Hepatocyte (in vitro differentiated cells): Measurements from ENCODE around the gene PLCB4. TPM values are rescaled to one million over a fixed set of nuclear protein-coding genes. Genes with fewer than 3 reads are reported as not detected.

Source experiments
- DNase-seq: peaks from one replicate; pipeline ENCODE4 v3.0.0-alpha.2; 2016; ENCODE audit warnings: low spot score
- H2AFZ ChIP-seq: fragments of 200-600 bp; sonication (generic); 2 replicates; pipeline ENCODE4 v1.6.0; 2016; ENCODE audit warnings: antibody characterized with exemption, mild to moderate bottlenecking
- H3K27ac ChIP-seq: fragments of 200-600 bp; sonication (generic); 2 replicates; pipeline ENCODE4 v1.5.1; 2016; ENCODE audit warnings: mild to moderate bottlenecking
- H3K27me3 ChIP-seq: fragments of 200-600 bp; sonication (generic); 2 replicates; pipeline ENCODE4 v1.6.1; 2016
- H3K36me3 ChIP-seq: fragments of 200-600 bp; sonication (generic); replicated peaks from 2 replicates; pipeline ENCODE4 v1.5.1; 2016; ENCODE audit warnings: low read depth; ENCODE audit not compliant: insufficient read depth
- H3K4me1 ChIP-seq: fragments of 200-600 bp; sonication (generic); 2 replicates; pipeline ENCODE4 v1.5.1; 2016; ENCODE audit warnings: mild to moderate bottlenecking, moderate library complexity; ENCODE audit not compliant: insufficient read depth
- H3K4me2 ChIP-seq: fragments of 200-600 bp; sonication (generic); 2 replicates; pipeline ENCODE4 v1.6.0; 2016
- H3K4me3 ChIP-seq: fragments of 200-600 bp; sonication (generic); 2 replicates; pipeline ENCODE4 v1.5.1; 2016; ENCODE audit warnings: mild to moderate bottlenecking
- H3K79me2 ChIP-seq: fragments of 200-600 bp; sonication (generic); 2 replicates; pipeline ENCODE4 v1.6.0; 2017; ENCODE audit warnings: mild to moderate bottlenecking
- H3K9me2 ChIP-seq: fragments of 200-600 bp; sonication (generic); replicated peaks from 2 replicates; pipeline ENCODE4 v1.6.0; 2017; ENCODE audit warnings: mild to moderate bottlenecking; ENCODE audit not compliant: insufficient read depth
- H3K9me3 ChIP-seq: fragments of 200-600 bp; sonication (generic); 2 replicates; pipeline ENCODE4 v1.5.1; 2016; ENCODE audit warnings: low read depth, mild to moderate bottlenecking
- H4K20me1 ChIP-seq: fragments of 200-600 bp; sonication (generic); 2 replicates; pipeline ENCODE4 v1.6.0; 2016; ENCODE audit warnings: mild to moderate bottlenecking; ENCODE audit not compliant: insufficient read depth, poor library complexity, severe bottlenecking
- EZH2 ChIP-seq: fragments of 200-600 bp; sonication (generic); IDR thresholded peaks from 2 replicates; pipeline ENCODE4 v1.6.1; 2016; ENCODE audit warnings: antibody characterized with exemption, mild to moderate bottlenecking, borderline replicate concordance
- EZH2phosphoT487 ChIP-seq: fragments of 200-600 bp; sonication (generic); IDR thresholded peaks from one replicate; pipeline ENCODE4 v1.6.1; 2018; ENCODE audit warnings: antibody characterized with exemption, mild to moderate bottlenecking, low read depth, moderate library complexity; ENCODE audit not compliant: unreplicated experiment, severe bottlenecking
- WGBS: methylation state at CpG from one replicate; pipeline ENCODE4 v1.1.6; 2016; ENCODE audit warnings: low lambda C conversion rate; ENCODE audit errors: missing lambda C conversion rate; 5-methylcytosine and 5-hydroxymethylcytosine counted together
- polyA plus RNA-seq: library from polyadenylated mRNA; unstranded; fragments of >200 nt; fragmentation: Nextera tagmentation; extraction: Ambion mirVana; gene quantifications from 2 replicates; pipeline ENCODE4 v1.2.1, GENCODE V29; 2016
- total RNA-seq: library from RNA; depleted of rRNA; stranded (reverse); fragments of >200 nt; gene quantifications from 2 replicates; pipeline ENCODE4 v1.2.3, GENCODE V29; 2014
- TF ChIP-seq, protein P1 (sequence below): fragments of 200-600 bp; sonication (generic); IDR thresholded peaks from 2 replicates; pipeline ENCODE4 v1.5.1; 2016; ENCODE audit warnings: antibody characterized with exemption, mild to moderate bottlenecking; ENCODE audit not compliant: poor library complexity

The PLCB4 gene
- total and polyA plus RNA-seq, 2 experiments from 2014 or later = 6.4 to 15.0 TPM

GRCh38 chr20:9444921-9445320, 376.0 kb downstream of the PLCB4 start:
- Histone ChIP-seq H3K9me3 (no peaks in the 10 kb centered on the region), H3K79me2 (no peaks in the 10 kb centered on the region), H3K4me2 (no peak overlapping the region), H3K4me1 (no peaks in the 10 kb centered on the region), H4K20me1 (no peaks in the 10 kb centered on the region), H3K4me3 (no peak overlapping the region), H3K9me2 (no peaks in the 10 kb centered on the region), H3K27me3 (no peaks in the 10 kb centered on the region), H3K36me3 (no peaks in the 10 kb centered on the region), H2AFZ (no peak overlapping the region), H3K27ac (no peak overlapping the region)
- DNase-seq = no peak
- TF ChIP-seq EZH2 (no peak), EZH2phosphoT487 (no peak)
- TF ChIP-seq, protein P1, sequence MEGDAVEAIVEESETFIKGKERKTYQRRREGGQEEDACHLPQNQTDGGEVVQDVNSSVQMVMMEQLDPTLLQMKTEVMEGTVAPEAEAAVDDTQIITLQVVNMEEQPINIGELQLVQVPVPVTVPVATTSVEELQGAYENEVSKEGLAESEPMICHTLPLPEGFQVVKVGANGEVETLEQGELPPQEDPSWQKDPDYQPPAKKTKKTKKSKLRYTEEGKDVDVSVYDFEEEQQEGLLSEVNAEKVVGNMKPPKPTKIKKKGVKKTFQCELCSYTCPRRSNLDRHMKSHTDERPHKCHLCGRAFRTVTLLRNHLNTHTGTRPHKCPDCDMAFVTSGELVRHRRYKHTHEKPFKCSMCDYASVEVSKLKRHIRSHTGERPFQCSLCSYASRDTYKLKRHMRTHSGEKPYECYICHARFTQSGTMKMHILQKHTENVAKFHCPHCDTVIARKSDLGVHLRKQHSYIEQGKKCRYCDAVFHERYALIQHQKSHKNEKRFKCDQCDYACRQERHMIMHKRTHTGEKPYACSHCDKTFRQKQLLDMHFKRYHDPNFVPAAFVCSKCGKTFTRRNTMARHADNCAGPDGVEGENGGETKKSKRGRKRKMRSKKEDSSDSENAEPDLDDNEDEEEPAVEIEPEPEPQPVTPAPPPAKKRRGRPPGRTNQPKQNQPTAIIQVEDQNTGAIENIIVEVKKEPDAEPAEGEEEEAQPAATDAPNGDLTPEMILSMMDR = no peak
- WGBS = 80% methylated on average over 2 of the region's 2 CpGs

GRCh38 chr20:9447182-9447581, 378.3 kb downstream of the PLCB4 start:
- TF ChIP-seq EZH2phosphoT487 = no peak
- no peak for TF ChIP-seq EZH2
- TF ChIP-seq, protein P1 = no peak
- H3K4me2 ChIP-seq = no peak overlapping the region
- H3K36me3 ChIP-seq = no peaks in the 10 kb centered on the region
- no peak overlapping the region for H3K4me3 ChIP-seq
- no peaks in the 10 kb centered on the region for H3K27me3 ChIP-seq
- DNase-seq = no peak
- no peaks in the 10 kb centered on the region for H3K9me3 ChIP-seq
- H3K27ac ChIP-seq = no peak overlapping the region
- H3K4me1 ChIP-seq = no peaks in the 10 kb centered on the region
- H2AFZ ChIP-seq = no peak overlapping the region
- no peaks in the 10 kb centered on the region for H4K20me1 ChIP-seq
- no peaks in the 10 kb centered on the region for H3K79me2 ChIP-seq
- no peaks in the 10 kb centered on the region for H3K9me2 ChIP-seq

- no peak overlapping the region for H3K27ac ChIP-seq
- H3K9me2 ChIP-seq = no peaks in the 10 kb centered on the region
- 89% methylated on average over 2 of the region's 2 CpGs for WGBS
- H3K27me3 ChIP-seq = no peaks in the 10 kb centered on the region
- H3K4me2 ChIP-seq = no peak overlapping the region
- H3K9me3 ChIP-seq = no peaks in the 10 kb centered on the region
- no peak overlapping the region for H3K4me3 ChIP-seq
- no peaks in the 10 kb centered on the region for H3K4me1 ChIP-seq
- DNase-seq = no peak
- H2AFZ ChIP-seq = no peak overlapping the region
- TF ChIP-seq EZH2phosphoT487 = no peak
- no peak for TF ChIP-seq EZH2
- TF ChIP-seq, protein P1 = no peak
- H3K36me3 ChIP-seq = no peaks in the 10 kb centered on the region
- no peaks in the 10 kb centered on the region for H4K20me1 ChIP-seq
- H3K79me2 ChIP-seq = no peaks in the 10 kb centered on the region
Observed at GRCh38 chr20:9453201-9453600, 384.3 kb downstream of the PLCB4 start.

- Histone ChIP-seq H3K27ac (no peak overlapping the region), H3K36me3 (no peaks in the 10 kb centered on the region), H3K79me2 (no peaks in the 10 kb centered on the region), H3K4me3 (no peak overlapping the region), H3K4me1 (no peaks in the 10 kb centered on the region), H3K9me2 (no peaks in the 10 kb centered on the region), H2AFZ (no peak overlapping the region), H3K27me3 (no peaks in the 10 kb centered on the region), H4K20me1 (no peaks in the 10 kb centered on the region), H3K4me2 (no peak overlapping the region), H3K9me3 (no peaks in the 10 kb centered on the region)
- WGBS = 89% methylated on average over 2 of the region's 2 CpGs
- no peak for DNase-seq
- TF ChIP-seq, protein P1 = no peak
- no peak for TF ChIP-seq EZH2
- TF ChIP-seq EZH2phosphoT487 = no peak
Observed at GRCh38 chr20:9454791-9455190, 385.9 kb downstream of the PLCB4 start.
